HG03060 (cell line): Measurements from ENCODE around the gene KRTAP5-7.
"Not testable (repeated sequence)": the region's sequence is repeated elsewhere in the genome, so short reads cannot be mapped to it uniquely, and the experiment has no call there.

ENCODE experiments used
- ATAC-seq: cut with Tn5 transposase; IDR thresholded peaks from one replicate; pipeline ENCODE4 v1.9.1; 2021; ENCODE audit warnings: low read depth, moderate number of reproducible peaks; ENCODE audit not compliant: unreplicated experiment

KRTAP5-7 gene

GRCh38 chr11:71526796-71527575 lies at the start of gene KRTAP5-7:
TSS of gene KRTAP5-7 (plus strand) at chr11:71527267. CDS start at chr11:71527301, 34 bp downstream.
- ATAC-seq = not testable (repeated sequence)

GRCh38 chr11:71477641-71478527 lies 49.2 kb upstream of the KRTAP5-7 start:
- no peak for ATAC-seq

GRCh38 chr11:71478528-71478840 lies 48.6 kb upstream of the KRTAP5-7 start:
- no peak for ATAC-seq

DNA sequence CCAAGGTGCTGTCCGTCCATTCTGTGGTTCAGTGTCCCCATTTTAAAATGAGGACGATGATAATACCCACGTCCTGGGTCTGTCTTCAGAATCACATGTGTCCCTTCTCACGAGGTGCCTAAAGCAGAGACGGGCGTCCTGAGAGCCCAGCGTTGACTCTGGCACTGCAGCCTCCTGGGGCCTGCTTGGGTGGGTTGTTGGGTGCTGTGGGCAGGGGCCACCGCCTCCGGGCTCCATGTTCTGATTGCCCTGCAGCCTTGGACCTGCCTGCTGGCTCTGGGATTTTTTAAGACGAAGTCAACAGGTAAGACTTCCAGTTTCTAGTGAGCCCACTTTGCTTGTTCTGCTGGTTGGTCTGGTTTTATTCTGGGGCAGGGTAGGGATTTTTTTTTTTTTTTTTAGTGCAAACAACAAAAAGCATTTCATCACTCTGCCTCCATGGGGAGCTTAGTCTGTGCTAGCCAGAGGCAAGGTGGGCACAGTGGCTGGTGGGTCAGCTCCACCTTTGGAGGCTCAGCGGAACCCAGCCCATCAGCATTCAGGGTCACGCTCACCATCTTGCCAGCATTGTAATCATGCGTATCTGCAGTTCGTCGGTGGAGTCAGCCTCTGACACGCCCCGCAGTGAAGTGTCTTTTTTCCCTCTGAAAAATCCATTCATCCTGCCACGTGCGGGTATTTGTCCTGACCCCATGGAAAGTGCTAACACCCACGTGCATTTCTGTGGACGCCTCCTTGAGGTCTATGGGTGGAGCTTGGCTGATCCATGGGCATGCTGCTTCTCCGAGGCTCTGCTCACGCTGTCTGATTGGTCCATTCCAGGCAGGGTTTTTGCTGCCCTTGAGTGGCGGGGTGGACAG lies 45.7 kb upstream of the KRTAP5-7 start:
- no peak for ATAC-seq

- no peak for ATAC-seq
These were observed 44.9 kb upstream of the KRTAP5-7 start for GRCh38 chr11:71482216-71482615.

GRCh38 chr11:71482746-71483364 lies 44.2 kb upstream of the KRTAP5-7 start:
- ATAC-seq = no peak

GRCh38 chr11:71483692-71484091 lies 43.4 kb upstream of the KRTAP5-7 start:
- ATAC-seq = no peak

DNA sequence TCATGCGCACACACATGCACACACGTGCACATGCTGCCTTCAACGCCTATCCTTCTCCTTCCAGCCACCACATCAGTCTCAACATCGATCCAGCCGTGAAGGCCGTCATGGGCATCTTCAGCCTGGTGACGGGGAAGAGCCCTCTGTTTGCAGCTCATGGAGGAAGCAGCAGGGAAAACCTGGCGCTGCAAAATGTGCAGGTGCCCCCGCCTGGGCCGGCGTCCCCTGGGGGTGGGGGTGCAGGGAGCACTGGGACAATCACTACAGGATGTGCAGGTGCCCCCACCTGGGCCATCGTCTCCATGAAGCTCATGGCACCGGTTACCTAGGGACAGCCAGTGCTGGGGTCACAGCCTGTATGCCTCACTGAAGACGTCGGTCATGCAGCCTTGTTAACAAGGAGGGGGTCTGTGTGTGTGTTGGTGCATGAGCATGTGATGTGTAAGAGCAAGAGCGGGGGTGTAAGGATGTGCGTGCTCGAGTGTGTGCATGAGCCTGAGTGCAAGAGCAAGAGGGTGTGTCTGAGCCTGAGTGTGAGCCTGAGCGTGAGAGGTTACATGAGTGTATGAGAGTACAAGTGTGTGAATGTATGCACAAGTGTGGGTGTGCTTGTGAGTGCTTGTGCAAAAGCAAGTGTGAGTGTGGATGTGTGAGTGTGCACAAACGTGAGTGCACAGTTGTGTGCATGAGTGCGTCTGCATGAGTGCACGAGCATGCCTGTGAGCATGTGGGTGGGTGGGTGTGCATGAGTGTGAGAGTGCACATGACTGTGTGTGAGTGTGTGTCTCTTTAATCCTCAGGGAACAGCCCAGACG lies 42.6 kb upstream of the KRTAP5-7 start:
- ATAC-seq = no peak

DNA sequence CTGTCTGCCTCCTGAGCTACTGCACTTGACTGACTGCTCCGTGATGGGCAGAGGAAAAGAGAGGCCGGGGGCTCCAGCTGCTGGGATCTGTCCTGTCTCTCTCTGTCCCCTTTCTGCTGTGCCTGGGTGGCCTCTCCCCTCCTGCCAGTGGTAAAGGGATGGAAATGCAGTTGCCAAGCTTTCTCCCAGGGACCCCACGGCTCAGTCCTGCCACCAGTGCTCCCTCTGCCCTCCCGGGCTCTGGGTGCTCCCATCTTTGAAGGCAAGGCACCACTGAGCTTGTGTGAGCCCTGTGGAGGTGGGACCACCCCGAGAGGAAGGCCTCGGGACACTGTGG lies 42.0 kb upstream of the KRTAP5-7 start:
- no peak for ATAC-seq

DNA sequence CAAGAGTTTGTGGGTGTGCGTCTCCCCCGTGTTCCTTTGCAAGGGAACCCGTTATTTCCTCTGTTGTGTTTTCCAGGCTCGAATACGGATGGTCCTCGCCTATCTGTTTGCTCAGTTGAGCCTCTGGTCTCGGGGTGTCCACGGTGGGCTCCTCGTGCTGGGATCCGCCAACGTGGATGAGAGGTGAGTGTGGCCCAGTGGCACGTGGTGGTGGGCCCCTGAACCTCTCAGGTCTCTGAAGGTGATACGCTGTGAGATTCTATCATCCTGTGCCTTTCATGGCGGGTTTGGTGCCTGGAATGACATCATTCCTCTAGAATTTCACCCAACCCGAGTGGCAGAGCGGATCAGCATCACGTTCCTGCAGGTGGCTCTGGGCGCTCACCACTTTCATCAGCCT lies 41.6 kb upstream of the KRTAP5-7 start:
- ATAC-seq = no peak

DNA sequence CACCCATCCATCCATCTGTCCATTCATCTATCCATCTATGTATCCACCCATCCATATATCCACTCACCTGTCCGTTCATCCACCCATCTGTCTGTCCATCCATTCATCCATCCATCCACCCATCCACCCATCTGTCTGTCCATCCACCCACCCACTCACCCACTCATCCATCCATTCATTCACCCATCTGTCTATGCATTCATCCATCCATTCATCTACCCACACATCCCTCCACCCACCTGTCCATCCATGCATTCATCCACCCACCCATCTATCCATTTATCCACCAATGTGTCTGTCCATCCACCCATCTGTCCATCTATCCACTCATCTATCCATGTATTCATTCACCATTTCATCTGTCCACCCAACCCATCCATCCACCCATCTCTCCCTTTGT lies 40.7 kb upstream of the KRTAP5-7 start:
- no peak for ATAC-seq

- no peak for ATAC-seq
These were observed 38.3 kb upstream of the KRTAP5-7 start for GRCh38 chr11:71488681-71489270.

- no peak for ATAC-seq
These were observed 37.6 kb upstream of the KRTAP5-7 start for GRCh38 chr11:71489311-71490043.

- no peak for ATAC-seq
These were observed 36.9 kb upstream of the KRTAP5-7 start for GRCh38 chr11:71490044-71490730.

- no peak for ATAC-seq
These were observed 36.2 kb upstream of the KRTAP5-7 start for GRCh38 chr11:71490731-71491390.

DNA sequence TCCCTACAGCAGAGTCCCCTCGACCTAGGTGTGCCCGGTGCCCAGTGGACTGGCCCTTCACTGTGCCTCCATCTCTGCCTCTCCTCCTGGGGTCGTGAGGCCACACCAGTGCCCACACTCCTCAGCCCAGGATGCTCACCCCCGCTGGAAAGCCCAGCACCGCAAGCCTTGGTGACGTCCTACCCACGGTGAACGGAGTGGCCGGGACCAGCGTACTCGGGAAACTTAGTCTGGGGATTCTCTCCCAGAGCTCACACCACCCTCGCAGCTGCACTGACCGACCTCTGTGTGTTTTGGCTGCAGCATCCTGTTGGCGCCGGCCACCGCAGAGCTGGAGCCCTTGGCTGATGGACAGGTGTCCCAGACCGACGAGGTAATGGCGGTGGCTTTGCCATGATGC lies 35.5 kb upstream of the KRTAP5-7 start:
- ATAC-seq = no peak

GRCh38 chr11:71491940-71492339 lies 35.1 kb upstream of the KRTAP5-7 start:
- ATAC-seq = no peak
